ENCODE measurements around the gene DHX57.
"Not testable (repeated sequence)": the region's sequence is repeated elsewhere in the genome, so short reads cannot be mapped to it uniquely, and the experiment has no call there.

The DHX57 gene

DNA sequence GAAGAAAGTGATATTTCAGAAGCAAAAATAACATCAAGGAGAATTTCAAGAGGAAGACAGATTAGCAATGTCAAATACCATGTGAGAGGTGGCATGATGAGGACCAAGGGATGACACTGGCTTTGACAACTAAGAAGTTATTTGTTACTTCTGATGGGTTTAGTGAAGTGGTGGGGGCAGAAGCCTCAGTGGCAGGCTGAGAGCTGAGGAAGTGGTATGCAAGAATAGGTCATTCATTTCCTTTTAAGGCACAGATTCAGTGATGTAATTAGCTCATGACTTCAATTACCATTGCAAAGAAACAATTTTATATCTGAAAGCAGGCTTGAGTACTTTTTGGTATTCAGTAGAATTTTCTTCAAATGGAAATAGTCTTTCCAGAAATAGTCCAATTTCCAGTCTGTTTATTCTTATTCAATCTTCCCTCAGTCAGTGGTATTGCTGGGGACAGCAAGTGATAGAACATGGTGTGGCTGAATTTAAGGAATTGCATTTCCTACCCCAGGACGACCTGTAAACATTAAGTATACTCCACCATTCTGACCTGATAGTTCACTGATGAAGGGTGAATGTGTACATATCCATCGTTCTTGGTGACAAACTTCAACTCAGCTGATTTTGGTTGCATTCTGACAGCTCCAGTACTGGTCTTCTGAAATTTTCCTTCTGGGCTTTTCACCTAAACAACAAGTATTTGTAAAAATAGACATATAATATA, 69.6 kb downstream of the DHX57 start:
- ChIA-PET POLR2A (interaction anchor here (1.2 kb wide), 1 partner anchor 55 kb away, joined by 4 read pairs; the partner anchor contains the start of gene SRSF7), CTCF (no interaction called here)
- no peak for DNase-seq (ENCODE audit: low read depth, low spot score)
- no peak overlapping the region for H3K4me3 ChIP-seq (ENCODE audit: low read depth, low read length)
- no peak for TF ChIP-seq CTCF (IDR thresholded peaks at IDR 0.05; ENCODE audit: insufficient read depth, low read length, missing control alignments)

DNA sequence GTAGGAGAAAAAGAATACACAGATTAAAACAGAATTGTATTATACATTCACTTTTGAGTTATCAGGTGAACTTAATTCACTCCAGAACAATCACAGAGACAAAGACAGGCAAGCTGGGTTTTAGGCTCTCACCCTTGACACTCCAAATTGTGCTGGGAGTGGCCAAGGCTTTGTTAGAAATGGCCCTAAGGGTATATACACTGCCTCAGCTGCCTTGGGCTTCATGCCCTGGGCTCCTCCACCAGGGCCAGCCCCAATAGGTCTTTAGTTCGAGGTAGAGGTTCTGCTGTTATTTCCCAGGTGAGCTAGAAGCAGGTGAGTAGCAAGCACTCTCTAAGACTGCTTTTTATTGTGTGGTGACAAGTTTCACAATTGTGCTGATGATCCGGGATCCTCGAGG, 77.8 kb downstream of the DHX57 start:
- no peak overlapping the region for H3K4me3 ChIP-seq (ENCODE audit: low read depth, low read length)
- POLR2A ChIA-PET, result interaction anchor here (0.6 kb wide), 1 partner anchor 47 kb away, joined by 3 read pairs; the partner anchor contains the start of gene SRSF7
- CTCF ChIA-PET, result no interaction called here
- no peak for TF ChIP-seq CTCF (IDR thresholded peaks at IDR 0.05; ENCODE audit: insufficient read depth, low read length, missing control alignments)
- no peak for DNase-seq (ENCODE audit: low read depth, low spot score)

DNA sequence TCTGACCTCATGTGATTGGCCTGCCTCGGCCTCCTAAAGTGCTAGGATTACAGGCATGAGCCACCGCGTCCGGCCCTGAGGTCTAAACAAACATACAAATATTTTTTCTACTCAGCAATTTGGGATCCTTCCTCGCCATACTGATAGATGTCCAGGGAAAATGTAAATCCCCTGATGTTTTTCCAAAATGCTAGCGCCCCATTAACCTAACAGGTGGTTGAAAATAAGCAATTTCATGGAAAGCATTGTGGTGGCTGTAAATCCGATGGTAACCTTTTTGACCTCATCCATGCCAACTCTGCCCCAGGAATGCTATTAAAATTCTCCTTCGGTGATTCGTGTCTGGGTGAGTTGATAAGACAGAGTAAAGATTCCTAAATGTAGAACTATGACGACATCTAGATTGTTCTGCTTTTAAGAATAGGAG, 78.5 kb downstream of the DHX57 start:
- DNase-seq (ENCODE audit: low read depth, low spot score), result no peak
- ChIA-PET POLR2A (interaction anchor here (0.6 kb wide), 1 partner anchor 46 kb away, joined by 3 read pairs; the partner anchor contains the start of gene SRSF7), CTCF (no interaction called here)
- no peak for TF ChIP-seq CTCF (IDR thresholded peaks at IDR 0.05; ENCODE audit: insufficient read depth, low read length, missing control alignments)
- no peak overlapping the region for H3K4me3 ChIP-seq (ENCODE audit: low read depth, low read length)

DNA sequence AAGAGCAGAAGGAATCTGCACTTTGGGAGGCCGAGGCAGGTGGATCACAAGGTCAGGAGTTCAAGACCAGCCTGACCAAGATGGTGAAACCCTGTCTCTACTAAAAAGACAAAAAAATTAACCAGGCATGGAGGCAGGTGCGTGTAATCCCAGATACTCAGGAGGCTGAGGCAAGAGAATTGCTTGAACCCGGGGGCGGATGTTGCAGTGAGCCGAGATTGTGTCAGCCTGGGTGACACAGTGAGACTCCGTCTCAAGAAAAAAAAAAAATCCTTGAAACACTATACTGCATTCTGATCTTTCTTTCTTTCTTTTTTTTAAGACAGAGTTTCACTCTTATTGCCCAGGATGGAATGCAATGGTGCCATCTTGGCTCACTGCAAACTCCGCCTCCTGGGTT, 80.7 kb downstream of the DHX57 start:
- POLR2A ChIA-PET, result interaction anchor here (0.7 kb wide), 1 partner anchor 33 kb away, joined by 3 read pairs; no protein-coding TSS in a partner anchor
- CTCF ChIA-PET; DNase-seq (ENCODE audit: low read depth, low spot score); H3K4me3 ChIP-seq (ENCODE audit: low read depth, low read length): not testable (repeated sequence)

DNA sequence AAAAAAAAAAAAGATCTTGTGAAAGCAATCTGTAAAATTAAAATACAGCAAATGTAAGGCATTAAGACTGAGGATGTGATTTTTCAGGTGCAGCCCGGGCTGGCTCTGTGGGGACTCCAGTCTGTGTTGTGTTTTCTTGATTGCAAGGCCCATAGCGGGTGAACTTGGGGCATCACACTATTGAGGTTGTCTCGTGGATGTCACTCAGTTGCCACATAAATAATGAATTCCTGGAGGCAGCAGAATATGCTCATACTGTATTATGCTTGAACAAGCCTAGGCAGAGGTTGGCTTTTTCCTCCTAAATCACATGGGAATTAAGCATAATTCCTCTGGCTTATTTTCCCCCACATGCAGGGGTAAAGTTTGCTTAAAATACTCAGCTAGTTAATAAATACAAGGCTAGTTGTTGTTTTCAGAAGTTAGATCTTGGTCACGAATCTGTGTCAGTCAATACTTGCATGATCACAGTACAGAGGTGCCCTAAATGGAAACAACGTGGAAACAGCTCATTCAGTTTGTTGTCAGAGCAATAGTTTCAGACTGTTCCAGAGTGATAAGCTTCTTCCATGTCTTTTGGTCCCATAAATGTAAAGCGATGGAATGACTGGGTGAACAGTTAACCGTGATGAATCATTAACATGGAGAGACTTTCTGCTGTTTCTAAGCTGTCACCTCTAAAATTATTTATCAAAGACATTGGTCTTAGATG, 81.3 kb downstream of the DHX57 start:
- no peak for DNase-seq (ENCODE audit: low read depth, low spot score)
- no peak overlapping the region for H3K4me3 ChIP-seq (ENCODE audit: low read depth, low read length)
- ChIA-PET POLR2A (interaction anchor here (0.7 kb wide), 1 partner anchor 33 kb away, joined by 3 read pairs; no protein-coding TSS in a partner anchor), CTCF (no interaction called here)
- TF ChIP-seq CTCF (IDR thresholded peaks at IDR 0.05; ENCODE audit: insufficient read depth, low read length, missing control alignments), result no peak

DNA sequence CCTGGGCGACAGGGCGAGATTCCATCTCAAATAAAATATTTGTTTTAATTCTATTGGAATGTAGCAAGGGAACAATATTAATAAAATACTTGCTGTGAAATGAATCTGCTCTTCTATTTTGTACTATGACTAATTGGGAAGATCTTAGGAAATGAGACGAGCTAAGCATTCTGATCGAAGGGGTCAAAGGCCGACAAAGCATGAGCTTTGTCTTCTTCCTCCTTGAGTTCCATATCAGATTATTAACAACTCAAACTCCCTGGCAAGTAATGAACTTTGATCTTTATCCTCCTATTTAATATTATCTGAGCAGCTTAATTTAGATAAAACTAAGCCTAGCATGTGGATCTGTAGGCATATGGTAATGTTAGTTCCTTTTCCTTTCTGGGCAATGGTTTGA, 82.2 kb downstream of the DHX57 start:
- ChIA-PET CTCF (no interaction called here), POLR2A (interaction anchor here (1.3 kb wide), 1 partner anchor 42 kb away, joined by 3 read pairs; the partner anchor contains the start of gene SRSF7)
- no peak overlapping the region for H3K4me3 ChIP-seq (ENCODE audit: low read depth, low read length)
- TF ChIP-seq CTCF (IDR thresholded peaks at IDR 0.05; ENCODE audit: insufficient read depth, low read length, missing control alignments), result no peak
- DNase-seq (ENCODE audit: low read depth, low spot score), result no peak

Data from AG04449 (cell line).